ENCODE measurements around the gene TIMM21. TPM values are rescaled to one million over a fixed set of nuclear protein-coding genes. Genes with fewer than 3 reads are reported as not detected.

Gene TIMM21
- 39.5 and 50.4 TPM in 2 replicates for total RNA-seq

GRCh38 chr18:74147779-74148542 lies at the start of gene TIMM21, which contains the start of gene FBXO15:
TSS of gene TIMM21 (plus strand) at chr18:74148523. CDS start at chr18:74148809, 286 bp downstream.
TSS of gene FBXO15 (minus strand) at chr18:74147834. CDS start at chr18:74147785, 49 bp downstream.

Other genes starting within 250 kb of the TIMM21 start
- not detected in 2 replicates for gene FBXO15, start 689 bp upstream of the TIMM21 start, total RNA-seq
- gene CYB5A, start 143.4 kb downstream of the TIMM21 start, total RNA-seq: 67.9 and 68.8 TPM in 2 replicates
- not detected in 2 replicates for gene C18orf63, start 167.3 kb downstream of the TIMM21 start, total RNA-seq